Panc1 (cell line): ENCODE measurements around the gene FAM114A2.

Source experiments
- POLR2AphosphoS5 ChIP-seq: IDR thresholded peaks from 2 replicates; pipeline ENCODE4 v1.6.1; 2012; ENCODE audit warnings: mild to moderate bottlenecking, low read depth, low read length, moderate library complexity
- REST ChIP-seq, 2 experiments: IDR thresholded peaks; 2 replicates each; pipeline ENCODE4 v1.6.1; 2011 to 2012; ENCODE audit warnings: low read depth in 2 of 2, control low read depth in 1 of 2, low read length in 1 of 2, mild to moderate bottlenecking in 1 of 2, moderate library complexity in 1 of 2; ENCODE audit not compliant: insufficient read depth in 1 of 2
- SIN3A ChIP-seq: IDR thresholded peaks from 2 replicates; pipeline ENCODE4 v1.6.1; 2012; ENCODE audit warnings: low read depth, mild to moderate bottlenecking, low read length, moderate library complexity, borderline replicate concordance; ENCODE audit not compliant: insufficient read depth
- TF ChIP-seq, protein P1 (sequence below): fragments of 450-650 bp; IDR thresholded peaks from 2 replicates; pipeline ENCODE4 v1.5.1; 2017; ENCODE audit warnings: mild to moderate bottlenecking

DNA sequence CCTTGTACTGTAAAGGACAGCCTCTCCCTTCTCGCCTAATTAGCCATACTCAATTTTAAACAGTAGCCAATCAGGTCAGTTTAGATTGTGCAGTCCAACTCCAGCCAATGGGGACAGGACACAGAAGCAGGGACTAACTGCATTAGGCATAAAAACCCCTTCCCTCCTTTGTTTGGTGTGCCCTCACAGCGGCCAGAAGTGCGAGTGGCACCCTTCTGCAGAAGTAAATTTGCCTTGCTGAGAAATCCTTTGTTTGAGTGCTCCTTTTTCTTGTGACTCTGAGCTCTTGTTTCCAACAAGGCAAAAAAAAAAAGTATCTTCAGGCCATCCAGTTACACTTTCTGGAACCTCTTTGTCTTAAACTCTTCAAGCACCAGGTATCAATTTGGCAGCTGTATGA is 97.4 kb downstream of the FAM114A2 start:
- TF ChIP-seq, protein P1, sequence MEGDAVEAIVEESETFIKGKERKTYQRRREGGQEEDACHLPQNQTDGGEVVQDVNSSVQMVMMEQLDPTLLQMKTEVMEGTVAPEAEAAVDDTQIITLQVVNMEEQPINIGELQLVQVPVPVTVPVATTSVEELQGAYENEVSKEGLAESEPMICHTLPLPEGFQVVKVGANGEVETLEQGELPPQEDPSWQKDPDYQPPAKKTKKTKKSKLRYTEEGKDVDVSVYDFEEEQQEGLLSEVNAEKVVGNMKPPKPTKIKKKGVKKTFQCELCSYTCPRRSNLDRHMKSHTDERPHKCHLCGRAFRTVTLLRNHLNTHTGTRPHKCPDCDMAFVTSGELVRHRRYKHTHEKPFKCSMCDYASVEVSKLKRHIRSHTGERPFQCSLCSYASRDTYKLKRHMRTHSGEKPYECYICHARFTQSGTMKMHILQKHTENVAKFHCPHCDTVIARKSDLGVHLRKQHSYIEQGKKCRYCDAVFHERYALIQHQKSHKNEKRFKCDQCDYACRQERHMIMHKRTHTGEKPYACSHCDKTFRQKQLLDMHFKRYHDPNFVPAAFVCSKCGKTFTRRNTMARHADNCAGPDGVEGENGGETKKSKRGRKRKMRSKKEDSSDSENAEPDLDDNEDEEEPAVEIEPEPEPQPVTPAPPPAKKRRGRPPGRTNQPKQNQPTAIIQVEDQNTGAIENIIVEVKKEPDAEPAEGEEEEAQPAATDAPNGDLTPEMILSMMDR = no peak
- TF ChIP-seq SIN3A (no peak), POLR2AphosphoS5 (no peak), REST (IDR thresholded peaks at IDR 0.05; ENCODE audit: insufficient read depth in 1 of 2, low read depth in 2 of 2, low read length in 1 of 2) (no peak)
